Fibroblast of lung (primary cell): ENCODE measurements around the gene SNX5. TPM values are rescaled to one million over a fixed set of nuclear protein-coding genes. Genes with fewer than 3 reads are reported as not detected.

ENCODE experiments used
- DNase-seq, 2 donors: peaks; one replicate each; pipeline versions ENCODE4 v3.0.0 to v3.0.0-alpha.2; 2010; ENCODE audit warnings: low read depth in 2 of 2
- H2AFZ ChIP-seq: 2 replicates; pipeline ENCODE4 v1.5.1; 2012; ENCODE audit warnings: low read length, control low read depth, inconsistent platforms
- H3K27ac ChIP-seq: 2 replicates; pipeline ENCODE4 v1.5.1; 2011; ENCODE audit warnings: low read length, control low read depth; ENCODE audit not compliant: insufficient read depth
- H3K27me3 ChIP-seq: 2 replicates; pipeline ENCODE4 v1.5.1; 2011; ENCODE audit warnings: mild to moderate bottlenecking, low read length; ENCODE audit not compliant: control insufficient read depth, insufficient read depth
- H3K36me3 ChIP-seq: 2 replicates; pipeline ENCODE4 v1.5.1; 2011; ENCODE audit warnings: low read length; ENCODE audit not compliant: control insufficient read depth, insufficient read depth
- H3K4me1 ChIP-seq: 2 replicates; pipeline ENCODE4 v1.5.1; 2011; ENCODE audit warnings: low read length; ENCODE audit not compliant: control insufficient read depth, insufficient read depth; ENCODE audit errors: extremely low read depth
- H3K4me2 ChIP-seq: 2 replicates; pipeline ENCODE4 v1.5.1; 2011; ENCODE audit warnings: low read length, control low read depth; ENCODE audit not compliant: insufficient read depth; ENCODE audit errors: extremely low read depth
- H3K4me3 ChIP-seq, 4 experiments: fragments of 200-600 bp in 1 of 4; sonication (generic) in 1 of 4; replicated peaks in 1 of 4; 2 replicates each; pipeline ENCODE4 v1.5.1; 2011 to 2016; ENCODE audit warnings: low read length in 4 of 4, low read depth in 3 of 4, mild to moderate bottlenecking in 3 of 4, control low read depth in 2 of 4, inconsistent platforms in 1 of 4, mixed read lengths in 1 of 4; ENCODE audit not compliant: insufficient read depth in 1 of 4; ENCODE audit errors: control extremely low read depth in 1 of 4
- H3K79me2 ChIP-seq: 2 replicates; pipeline ENCODE4 v1.5.1; 2012; ENCODE audit warnings: mild to moderate bottlenecking, low read length, inconsistent platforms; ENCODE audit not compliant: control insufficient read depth, insufficient read depth
- H3K9ac ChIP-seq: 2 replicates; pipeline ENCODE4 v1.5.1; 2011; ENCODE audit warnings: mild to moderate bottlenecking, low read length, control low read depth; ENCODE audit not compliant: insufficient read depth
- H3K9me3 ChIP-seq: 2 replicates; pipeline ENCODE4 v1.5.1; 2012; ENCODE audit warnings: low read depth, low read length; ENCODE audit not compliant: control insufficient read depth, insufficient read depth
- H4K20me1 ChIP-seq: 2 replicates; pipeline ENCODE4 v1.5.1; 2011; ENCODE audit warnings: low read length; ENCODE audit not compliant: control insufficient read depth, insufficient read depth; ENCODE audit errors: extremely low read depth
- EZH2 ChIP-seq: IDR thresholded peaks from 2 replicates; pipeline ENCODE4 v1.5.1; 2012; ENCODE audit warnings: low read length, control low read depth, mild to moderate bottlenecking; ENCODE audit errors: missing control alignments
- polyA plus RNA-seq, 2 donors: library from polyadenylated mRNA; depleted of rRNA in 1 of 2; stranded (reverse) in 1 of 2; unstranded in 1 of 2; fragments of >200 nt; gene quantifications; 2 replicates each; pipeline ENCODE4 v1.2.1, GENCODE V29; 2011 to 2012; ENCODE audit warnings: missing spikeins in 1 of 2
- total RNA-seq: library from RNA; depleted of rRNA; stranded (reverse); fragments of >200 nt; gene quantifications from 2 replicates; pipeline ENCODE4 v1.2.1, GENCODE V29; 2014
- TF ChIP-seq, protein P1 (sequence below), 2 donors: IDR thresholded peaks in 1 of 2; conservative IDR thresholded peaks in 1 of 2; 1 replicate in 1 of 2; 2 replicates in 1 of 2; pipeline ENCODE4 v1.5.1; 2011 to 2012; ENCODE audit warnings: low read length in 2 of 2, control low read depth in 1 of 2, inconsistent platforms in 1 of 2, low read depth in 1 of 2, mild to moderate bottlenecking in 1 of 2

Gene SNX5
- total and polyA plus RNA-seq, 2 donors (not counting 1 experiment from before 2014, with no cell fraction given): 73.5 to 127 TPM

DNA sequence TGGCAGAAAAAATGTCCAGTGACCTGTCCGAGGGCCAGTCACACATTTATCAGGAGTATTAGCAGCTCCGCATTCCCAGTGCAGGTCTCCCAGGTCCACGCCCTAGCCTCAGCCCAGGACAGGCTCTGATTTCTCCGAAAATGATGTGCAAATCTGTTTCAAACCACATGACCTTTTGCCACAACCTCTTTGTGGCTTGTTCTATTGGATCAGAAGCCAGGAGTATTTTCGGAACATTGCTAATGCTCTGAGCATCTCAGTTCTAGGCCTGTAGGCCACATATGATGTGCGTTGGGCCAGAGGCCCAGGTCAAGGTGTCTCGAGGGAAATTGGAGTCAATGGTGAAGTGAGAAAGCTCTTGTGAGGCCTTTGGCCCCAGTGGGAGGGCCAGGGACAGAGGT is 40.4 kb downstream of the SNX5 start:
- Histone ChIP-seq H3K27me3 (peaks cover 4% of the 10 kb centered on the region), H3K79me2 (no peaks in the 10 kb centered on the region), H4K20me1 (no peaks in the 10 kb centered on the region), H3K36me3 (no peaks in the 10 kb centered on the region), H3K27ac (no peak overlapping the region), H3K9me3 (no peaks in the 10 kb centered on the region), H3K9ac (no peak overlapping the region), H2AFZ (no peak overlapping the region), H3K4me2 (no peak overlapping the region), H3K4me1 (no peaks in the 10 kb centered on the region), H3K4me3 (no peak overlapping the region)
- no peak for DNase-seq
- TF ChIP-seq, protein P1, sequence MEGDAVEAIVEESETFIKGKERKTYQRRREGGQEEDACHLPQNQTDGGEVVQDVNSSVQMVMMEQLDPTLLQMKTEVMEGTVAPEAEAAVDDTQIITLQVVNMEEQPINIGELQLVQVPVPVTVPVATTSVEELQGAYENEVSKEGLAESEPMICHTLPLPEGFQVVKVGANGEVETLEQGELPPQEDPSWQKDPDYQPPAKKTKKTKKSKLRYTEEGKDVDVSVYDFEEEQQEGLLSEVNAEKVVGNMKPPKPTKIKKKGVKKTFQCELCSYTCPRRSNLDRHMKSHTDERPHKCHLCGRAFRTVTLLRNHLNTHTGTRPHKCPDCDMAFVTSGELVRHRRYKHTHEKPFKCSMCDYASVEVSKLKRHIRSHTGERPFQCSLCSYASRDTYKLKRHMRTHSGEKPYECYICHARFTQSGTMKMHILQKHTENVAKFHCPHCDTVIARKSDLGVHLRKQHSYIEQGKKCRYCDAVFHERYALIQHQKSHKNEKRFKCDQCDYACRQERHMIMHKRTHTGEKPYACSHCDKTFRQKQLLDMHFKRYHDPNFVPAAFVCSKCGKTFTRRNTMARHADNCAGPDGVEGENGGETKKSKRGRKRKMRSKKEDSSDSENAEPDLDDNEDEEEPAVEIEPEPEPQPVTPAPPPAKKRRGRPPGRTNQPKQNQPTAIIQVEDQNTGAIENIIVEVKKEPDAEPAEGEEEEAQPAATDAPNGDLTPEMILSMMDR (conservative IDR thresholded peaks at IDR 0.05 in 1 of 2, IDR thresholded peaks at IDR 0.05 in 1 of 2; ENCODE audit: low read depth in 1 of 2, low read length in 2 of 2): no peak
- TF ChIP-seq EZH2: no peak

DNA sequence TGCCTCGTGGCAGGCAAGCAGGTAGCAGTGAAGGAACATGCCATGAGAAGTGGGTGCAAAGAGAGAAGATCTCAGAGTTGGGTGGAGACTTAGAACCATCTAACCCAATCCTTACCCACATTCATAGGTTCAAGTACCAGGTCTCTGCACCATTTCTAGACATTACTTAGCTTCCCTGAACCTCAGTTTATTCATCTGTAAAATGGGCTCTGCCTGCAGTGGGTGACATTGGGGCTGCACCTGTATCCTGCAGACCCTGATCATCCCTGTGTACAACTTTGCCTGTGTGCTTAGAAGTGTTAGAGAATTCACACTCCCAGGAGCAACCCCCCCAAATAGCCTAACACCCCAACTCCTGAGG is 42.7 kb downstream of the SNX5 start:
- Histone ChIP-seq H3K4me1 (no peaks in the 10 kb centered on the region), H3K27me3 (peaks cover 4% of the 10 kb centered on the region), H3K36me3 (no peaks in the 10 kb centered on the region), H3K9ac (no peak overlapping the region), H3K4me2 (no peak overlapping the region), H2AFZ (no peak overlapping the region), H3K4me3 (no peak overlapping the region), H3K9me3 (no peaks in the 10 kb centered on the region), H4K20me1 (no peaks in the 10 kb centered on the region), H3K27ac (no peak overlapping the region), H3K79me2 (no peaks in the 10 kb centered on the region)
- TF ChIP-seq EZH2: no peak
- TF ChIP-seq, protein P1 (conservative IDR thresholded peaks at IDR 0.05 in 1 of 2, IDR thresholded peaks at IDR 0.05 in 1 of 2; ENCODE audit: low read depth in 1 of 2, low read length in 2 of 2): no peak
- DNase-seq: no peak

DNA sequence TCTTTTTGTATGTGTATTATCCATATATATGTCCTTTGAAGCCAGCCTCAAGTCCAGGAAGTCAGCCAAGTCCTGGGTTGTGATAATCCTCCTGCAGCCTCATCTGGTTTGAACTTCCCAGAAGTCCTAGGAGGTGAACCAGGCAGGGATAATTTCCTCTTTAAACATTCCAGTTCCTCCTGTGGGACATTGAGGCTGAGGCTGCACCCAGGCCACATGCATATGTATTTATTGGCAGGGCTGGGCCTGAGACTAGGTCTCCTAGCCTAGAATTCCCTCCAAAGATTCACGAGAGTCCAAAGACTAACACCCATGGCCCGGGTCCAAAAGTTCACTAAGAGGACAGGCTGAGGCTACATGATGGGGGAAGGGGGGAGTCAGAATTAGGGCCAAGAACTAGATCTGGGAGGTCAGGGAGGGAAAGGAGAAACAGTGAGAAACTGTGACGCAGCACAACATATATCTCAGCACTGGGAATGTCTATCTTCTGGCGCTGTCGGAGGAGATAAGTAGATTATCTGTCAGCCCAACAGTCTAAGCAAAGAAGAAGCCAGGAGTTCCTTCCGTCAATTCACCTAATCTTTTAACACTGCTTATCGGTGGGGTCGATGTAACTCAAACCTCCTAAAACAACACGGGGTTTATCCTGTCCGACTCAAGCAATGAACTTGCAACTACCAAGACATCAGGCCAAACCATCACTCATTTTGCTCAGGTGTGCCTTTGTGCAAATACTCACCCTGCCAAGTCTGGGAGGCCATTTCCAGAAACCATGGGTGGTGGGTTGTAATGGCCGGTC is 43.3 kb downstream of the SNX5 start:
- Histone ChIP-seq H2AFZ (no peak overlapping the region), H3K4me3 (no peak overlapping the region), H3K9ac (no peak overlapping the region), H3K27me3 (peaks cover 4% of the 10 kb centered on the region), H3K36me3 (no peaks in the 10 kb centered on the region), H3K79me2 (no peaks in the 10 kb centered on the region), H3K9me3 (no peaks in the 10 kb centered on the region), H4K20me1 (no peaks in the 10 kb centered on the region), H3K4me1 (no peaks in the 10 kb centered on the region), H3K4me2 (no peak overlapping the region), H3K27ac (no peak overlapping the region)
- no peak for TF ChIP-seq EZH2
- DNase-seq: peak in 1 of 2 donors; percentile 52
